IMR-90 (cell line): Measurements from ENCODE around the gene GCSH. TPM values are rescaled to one million over a fixed set of nuclear protein-coding genes. Genes with fewer than 3 reads are reported as not detected.

Source experiments
- ATAC-seq: fragments of 200-7000 bp; cut with Tn5 transposase; 2 replicates; pipeline ENCODE4 v1.9.1; 2020; ENCODE audit warnings: low read depth, mild to moderate bottlenecking, moderate library complexity
- BruUV-seq: library from RNA; stranded (reverse); fragments of 400-500 nt; replicated peaks from 2 replicates; lab custom pipeline; 2021; lab: Mats Ljungman, UMichigan
- CTCF ChIA-PET: fragments of 300-600 bp; formaldehyde crosslinking; extraction: SDS; loops from one replicate; lab custom pipeline; 2021; ENCODE audit warnings: antibody characterized with exemption; lab: Yijun Ruan, JAX
- POLR2A ChIA-PET: fragments of 300-600 bp; sonication (Branson Sonifier 250); formaldehyde crosslinking; loops from one replicate; lab custom pipeline; 2022; ENCODE audit warnings: antibody characterized with exemption; ENCODE audit not compliant: unreplicated experiment; lab: Charles Lee
- DNase-seq: peaks from one replicate; pipeline ENCODE4 v3.0.0; 2013
- H2AFZ ChIP-seq: replicated peaks from 2 replicates; pipeline ENCODE3; 2013; ENCODE audit warnings: low read length, mild to moderate bottlenecking; ENCODE audit not compliant: poor library complexity
- H2AK5ac ChIP-seq: 2 replicates; pipeline ENCODE4 v1.6.1; 2013; ENCODE audit warnings: low read depth, low read length, inconsistent platforms
- H2AK9ac ChIP-seq: replicated peaks from 2 replicates; pipeline ENCODE3; 2013; ENCODE audit warnings: mild to moderate bottlenecking, low read depth, low read length, moderate library complexity; ENCODE audit not compliant: poor library complexity
- H2BK120ac ChIP-seq: 2 replicates; pipeline ENCODE4 v1.6.1; 2013; ENCODE audit warnings: low read depth, low read length, inconsistent platforms
- H2BK15ac ChIP-seq: 3 replicates; pipeline ENCODE4 v1.6.1; 2013; ENCODE audit warnings: low read depth, low read length, inconsistent platforms
- H2BK20ac ChIP-seq: 2 replicates; pipeline ENCODE4 v1.6.1; 2013; ENCODE audit warnings: low read depth, mild to moderate bottlenecking, inconsistent platforms, low read length, moderate library complexity
- H2BK5ac ChIP-seq: 2 replicates; pipeline ENCODE4 v1.6.1; 2013; ENCODE audit warnings: mild to moderate bottlenecking, low read depth, low read length, inconsistent platforms; ENCODE audit not compliant: poor library complexity, severe bottlenecking
- H3K14ac ChIP-seq: replicated peaks from 2 replicates; pipeline ENCODE4 v1.6.1; 2013; ENCODE audit warnings: low read depth, low read length, inconsistent platforms
- H3K18ac ChIP-seq: 2 replicates; pipeline ENCODE4 v1.6.1; 2013; ENCODE audit warnings: low read depth, low read length, control low read depth
- H3K23ac ChIP-seq: 2 replicates; pipeline ENCODE4 v1.6.1; 2013; ENCODE audit warnings: low read depth, low read length, inconsistent platforms
- H3K27ac ChIP-seq: 2 replicates; pipeline ENCODE4 v1.5.1; 2013; ENCODE audit warnings: mild to moderate bottlenecking, control low read depth, low read length; ENCODE audit not compliant: insufficient read depth
- H3K27me3 ChIP-seq: 2 replicates; pipeline ENCODE4 v1.6.1; 2013; ENCODE audit warnings: low read length; ENCODE audit not compliant: control insufficient read depth, insufficient read depth
- H3K36me3 ChIP-seq: 2 replicates; pipeline ENCODE4 v1.6.1; 2013; ENCODE audit warnings: low read length, mixed read lengths; ENCODE audit not compliant: control insufficient read depth, insufficient read depth
- H3K4ac ChIP-seq: 2 replicates; pipeline ENCODE4 v1.6.1; 2013; ENCODE audit warnings: low read depth, low read length, inconsistent platforms
- H3K4me1 ChIP-seq: 2 replicates; pipeline ENCODE4 v1.6.1; 2013; ENCODE audit warnings: low read length, mixed read lengths; ENCODE audit not compliant: control insufficient read depth, insufficient read depth
- H3K4me2 ChIP-seq: 2 replicates; pipeline ENCODE4 v1.6.1; 2013; ENCODE audit warnings: low read depth, mild to moderate bottlenecking, control low read depth, low read length, moderate library complexity
- H3K4me3 ChIP-seq: 2 replicates; pipeline ENCODE4 v1.5.1; 2013; ENCODE audit warnings: low read depth, mild to moderate bottlenecking, control low read depth, low read length, moderate library complexity; ENCODE audit not compliant: insufficient read depth
- H3K56ac ChIP-seq: 2 replicates; pipeline ENCODE4 v1.6.1; 2013; ENCODE audit warnings: low read length, inconsistent platforms; ENCODE audit not compliant: insufficient read depth; ENCODE audit errors: extremely low read depth
- H3K79me1 ChIP-seq, 2 experiments: 2 replicates each; pipeline ENCODE4 v1.6.1; 2013; ENCODE audit warnings: low read length in 2 of 2, inconsistent platforms in 1 of 2, low read depth in 1 of 2
- H3K9ac ChIP-seq: 2 replicates; pipeline ENCODE4 v1.6.1; 2013; ENCODE audit warnings: low read depth, low read length, control low read depth
- H3K9me1 ChIP-seq: 2 replicates; pipeline ENCODE4 v1.6.1; 2013; ENCODE audit warnings: low read length, inconsistent platforms; ENCODE audit not compliant: insufficient read depth
- H3K9me3 ChIP-seq: 2 replicates; pipeline ENCODE4 v1.6.1; 2013; ENCODE audit warnings: low read length; ENCODE audit not compliant: control insufficient read depth, insufficient read depth
- H4K20me1 ChIP-seq: 2 replicates; pipeline ENCODE4 v1.6.1; 2013; ENCODE audit warnings: low read length, inconsistent platforms; ENCODE audit not compliant: insufficient read depth
- H4K5ac ChIP-seq: 2 replicates; pipeline ENCODE4 v1.6.1; 2013; ENCODE audit warnings: mild to moderate bottlenecking, low read depth, low read length, control low read depth
- H4K8ac ChIP-seq, 2 experiments: 2 replicates each; pipeline ENCODE4 v1.6.1; 2013; ENCODE audit warnings: low read depth in 2 of 2, low read length in 2 of 2, control low read depth in 1 of 2, inconsistent platforms in 1 of 2
- H4K91ac ChIP-seq: 2 replicates; pipeline ENCODE4 v1.6.1; 2013; ENCODE audit warnings: low read depth, low read length, inconsistent platforms; ENCODE audit not compliant: insufficient read depth
- CHD1 ChIP-seq: IDR thresholded peaks from 2 replicates; pipeline ENCODE4 v1.6.1; 2012; ENCODE audit warnings: low read depth, low read length, improper control_type of control experiment
- ELK1 ChIP-seq: fragments of 150-350 bp; IDR thresholded peaks from 2 replicates; pipeline ENCODE4 v1.6.1; 2016; ENCODE audit warnings: low read depth, mild to moderate bottlenecking, low read length, moderate library complexity, borderline replicate concordance
- MAFK ChIP-seq: IDR thresholded peaks from 2 replicates; pipeline ENCODE4 v1.6.1; 2012; ENCODE audit warnings: low read depth, low read length, improper control_type of control experiment
- MAZ ChIP-seq: IDR thresholded peaks from 2 replicates; pipeline ENCODE4 v1.6.1; 2012; ENCODE audit warnings: low read depth, mild to moderate bottlenecking, low read length, improper control_type of control experiment, moderate library complexity, borderline replicate concordance
- MXI1 ChIP-seq: IDR thresholded peaks from 2 replicates; pipeline ENCODE4 v1.6.1; 2012; ENCODE audit warnings: low read depth, mild to moderate bottlenecking, low read length, moderate library complexity, borderline replicate concordance
- NFE2L2 ChIP-seq: fragments of 150-350 bp; IDR thresholded peaks from 2 replicates; pipeline ENCODE4 v1.6.1; 2016; ENCODE audit warnings: low read depth, mild to moderate bottlenecking, low read length
- POLR2A ChIP-seq: IDR thresholded peaks from 2 replicates; pipeline ENCODE4 v1.6.1; 2012; ENCODE audit warnings: mild to moderate bottlenecking, low read depth, low read length
- RAD21 ChIP-seq: IDR thresholded peaks from 2 replicates; pipeline ENCODE4 v1.6.1; 2012; ENCODE audit warnings: low read length, improper control_type of control experiment
- SMC3 ChIP-seq: fragments of 150-350 bp; IDR thresholded peaks from 2 replicates; pipeline ENCODE4 v1.6.1; 2016; ENCODE audit warnings: low read depth, mild to moderate bottlenecking, antibody characterized with exemption, low read length, moderate library complexity
- USF2 ChIP-seq: fragments of 150-350 bp; IDR thresholded peaks from 2 replicates; pipeline ENCODE4 v1.6.1; 2017; ENCODE audit warnings: mild to moderate bottlenecking, antibody characterized with exemption, low read length, low read depth
- WGBS, 2 experiments: methylation state at CpG; one replicate each; pipeline versions ENCODE4 v1.1.5 to v1.1.7; 2013; ENCODE audit warnings: missing lambda C conversion rate in 2 of 2; ENCODE audit not compliant: insufficient read length in 1 of 2; ENCODE audit errors: extremely low coverage in 2 of 2; 5-methylcytosine and 5-hydroxymethylcytosine counted together
- dilution Hi-C: fragments of 300-500 bp; cut with HindIII; formaldehyde crosslinking; loops from one replicate; pipeline ENCODE4 v1.14.3; 2018; ENCODE audit warnings: low sequenced_read_pairs; ENCODE audit not compliant: unreplicated experiment
- in situ Hi-C: fragments of 300-500 bp; cut with MboI; formaldehyde crosslinking; loops from 3 replicates; pipeline ENCODE4 v1.14.3; 2019; ENCODE audit warnings: low sequenced_read_pairs, inconsistent platforms, mixed read lengths
- intact Hi-C: fragments of 100-400 bp; cut with micrococcal nuclease; formaldehyde crosslinking; loops from 2 replicates; pipeline ENCODE4 v1.10.0; 2022
- polyA plus RNA-seq, 3 experiments: library from polyadenylated mRNA; depleted of rRNA; stranded (reverse); fragments of >200 nt; gene quantifications; 2 replicates each; pipeline ENCODE4 v1.2.3, GENCODE V29; 2012; ENCODE audit warnings: low replicate concordance in 1 of 3
- total RNA-seq: library from RNA; depleted of rRNA; stranded (reverse); fragments of >200 nt; gene quantifications from 2 replicates; pipeline ENCODE4 v1.2.3, GENCODE V29; 2012

GCSH gene
- total and polyA plus RNA-seq, 2 of the 4 experiments (the other 2 are of a cell fraction), result 9.3 to 21.2 TPM

- H3K9ac ChIP-seq, result no peak overlapping the region
- peaks cover 13% of the 10 kb centered on the region; the same call in 1 of the 2 replicates for H3K9me1 ChIP-seq
- no peak overlapping the region for H2AK9ac ChIP-seq
- DNase-seq (no peak), ATAC-seq (no peak)
- ChIA-PET CTCF (no interaction called here), POLR2A (no interaction called here)
- no peak overlapping the region for H2BK5ac ChIP-seq
- H3K4me1 ChIP-seq, result peaks cover 2% of the 10 kb centered on the region; the same call in 1 of the 2 replicates
- no peak overlapping the region for H3K18ac ChIP-seq
- H3K4ac ChIP-seq, result no peak overlapping the region
- peaks cover 31% of the 10 kb centered on the region for H3K36me3 ChIP-seq
- BruUV-seq, result no TSS peak
- 92% methylated on average over 2 of the region's 4 CpGs; no CpG with 5 or more reads in 1 of the 2 experiments for WGBS, 2 experiments
- no peak overlapping the region for H3K4me2 ChIP-seq
- H2BK20ac ChIP-seq, result no peak overlapping the region
- H3K4me3 ChIP-seq, result no peak overlapping the region
- intact Hi-C loops (no loop called here), dilution Hi-C loops (no loop called here), in situ Hi-C loops (loop anchor here (25.0 kb wide), 1 partner anchor 696 kb away; no protein-coding TSS in a partner anchor)
- no peak overlapping the region for H2BK15ac ChIP-seq
- no peaks in the 10 kb centered on the region for H3K27me3 ChIP-seq
- no peak overlapping the region for H2AFZ ChIP-seq
- no peak overlapping the region for H4K8ac ChIP-seq
- TF ChIP-seq POLR2A (no peak), MAZ (no peak), NFE2L2 (no peak), RAD21 (no peak), SMC3 (no peak), CHD1 (no peak), ELK1 (no peak), MXI1 (no peak), USF2 (no peak), MAFK (no peak)
- H3K27ac ChIP-seq, result no peak overlapping the region
- H2BK120ac ChIP-seq, result no peak overlapping the region
- no peaks in the 10 kb centered on the region for H3K9me3 ChIP-seq
- H3K23ac ChIP-seq, result no peak overlapping the region
- no peak overlapping the region for H3K14ac ChIP-seq
- H3K79me1 ChIP-seq, result peaks cover 31 to 34% of the 10 kb centered on the region in 2 experiments
- no peak overlapping the region for H4K5ac ChIP-seq
- H2AK5ac ChIP-seq, result no peak overlapping the region
- H4K20me1 ChIP-seq, result peaks cover 7% of the 10 kb centered on the region; the same call in 1 of the 2 replicates
- no peak overlapping the region for H4K91ac ChIP-seq
- H3K56ac ChIP-seq, result no peak overlapping the region
Observed at GRCh38 chr16:81041696-81042095, 54.5 kb downstream of the GCSH start.
